Activated CD4-positive, alpha-beta T cell treated with anti-CD3 and anti-CD28 coated beads, Interleukin-2, amount 10 ng/mL, durations not matched to agents 24 days and 14 days (primary cell): Measurements from ENCODE around the gene IL20. TPM values are rescaled to one million over a fixed set of nuclear protein-coding genes. Genes with fewer than 3 reads are reported as not detected.

ENCODE experiments used
- DNase-seq: peaks from one replicate; pipeline ENCODE4 v3.0.0; 2022
- H3K27ac Mint-ChIP-seq: one replicate; pipeline ENCODE4 v1.8.0; 2022; ENCODE audit warnings: mild to moderate bottlenecking, mixed read lengths
- H3K27me3 Mint-ChIP-seq: one replicate; pipeline ENCODE4 v1.8.0; 2022; ENCODE audit warnings: mixed read lengths
- H3K36me3 Mint-ChIP-seq: one replicate; pipeline ENCODE4 v1.8.0; 2022; ENCODE audit warnings: low read depth, mild to moderate bottlenecking, mixed read lengths
- H3K4me1 Mint-ChIP-seq: one replicate; pipeline ENCODE4 v1.8.0; 2021; ENCODE audit warnings: mixed read lengths
- H3K4me3 Mint-ChIP-seq: one replicate; pipeline ENCODE4 v1.8.0; 2022; ENCODE audit warnings: mild to moderate bottlenecking, moderate library complexity, mixed read lengths
- H3K9me3 Mint-ChIP-seq: one replicate; pipeline ENCODE4 v1.8.0; 2021; ENCODE audit warnings: mixed read lengths
- intact Hi-C: fragments of 100-400 bp; cut with micrococcal nuclease; formaldehyde crosslinking; loops from one replicate; pipeline ENCODE4 v1.15.1; 2023
- total RNA-seq: library from RNA; stranded (reverse); gene quantifications from 2 replicates; pipeline ENCODE4 v1.2.3, GENCODE V29; 2022

The IL20 gene
- total RNA-seq, 1 donor from 2014 or later, result not detected

DNA sequence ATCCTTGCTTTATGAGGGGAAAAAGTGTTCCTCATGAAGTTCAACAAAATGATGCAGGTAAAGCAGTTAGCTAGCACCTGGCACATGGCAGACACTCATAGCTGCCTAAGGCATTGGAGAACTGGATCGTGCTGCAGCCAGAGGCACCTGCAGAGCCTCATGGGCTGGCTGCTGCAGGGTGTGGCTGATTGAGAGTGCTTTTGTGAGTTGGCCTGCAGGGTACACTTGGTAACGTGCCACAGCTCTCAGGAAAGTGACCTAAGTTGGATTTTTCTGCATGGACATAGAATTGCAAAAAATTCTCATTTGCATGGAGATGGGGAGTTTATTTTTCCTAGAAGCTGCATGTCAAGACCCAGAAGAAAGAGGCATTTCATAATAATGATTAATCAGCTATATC is 31.6 kb upstream of the IL20 start:
- H3K27ac Mint-ChIP-seq, result no peak overlapping the region
- H3K27me3 Mint-ChIP-seq, result peaks cover 37% of the 10 kb centered on the region
- H3K4me3 Mint-ChIP-seq, result no peak overlapping the region
- no peaks in the 10 kb centered on the region for H3K9me3 Mint-ChIP-seq
- intact Hi-C loops, result no loop called here
- H3K36me3 Mint-ChIP-seq, result no peaks in the 10 kb centered on the region
- peaks cover 34% of the 10 kb centered on the region for H3K4me1 Mint-ChIP-seq
- DNase-seq, result no peak

DNA sequence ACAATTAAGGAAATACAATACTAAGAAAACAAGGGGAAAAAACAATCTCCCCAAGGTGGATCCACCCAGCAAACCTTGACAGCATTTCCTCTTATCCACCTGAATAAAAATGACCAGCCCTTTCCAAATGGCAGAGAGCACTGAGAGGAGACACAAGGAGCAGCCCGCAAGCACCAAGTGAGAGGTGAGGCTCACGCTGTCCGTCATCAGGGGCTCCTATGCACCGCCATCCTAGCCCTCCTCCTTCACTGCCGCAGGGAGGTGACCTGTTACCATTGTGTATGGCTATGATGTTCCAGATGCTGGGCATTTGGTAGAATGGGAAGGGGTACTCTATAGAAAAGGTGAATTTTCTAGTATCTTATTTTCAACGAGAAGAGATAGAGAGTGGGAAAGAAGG is 31.2 kb upstream of the IL20 start:
- Mint-ChIP-seq H3K4me1 (peaks cover 29% of the 10 kb centered on the region), H3K27ac (no peak overlapping the region), H3K27me3 (peaks cover 39% of the 10 kb centered on the region), H3K36me3 (no peaks in the 10 kb centered on the region), H3K4me3 (no peak overlapping the region), H3K9me3 (no peaks in the 10 kb centered on the region)
- intact Hi-C loops, result no loop called here
- DNase-seq, result no peak

DNA sequence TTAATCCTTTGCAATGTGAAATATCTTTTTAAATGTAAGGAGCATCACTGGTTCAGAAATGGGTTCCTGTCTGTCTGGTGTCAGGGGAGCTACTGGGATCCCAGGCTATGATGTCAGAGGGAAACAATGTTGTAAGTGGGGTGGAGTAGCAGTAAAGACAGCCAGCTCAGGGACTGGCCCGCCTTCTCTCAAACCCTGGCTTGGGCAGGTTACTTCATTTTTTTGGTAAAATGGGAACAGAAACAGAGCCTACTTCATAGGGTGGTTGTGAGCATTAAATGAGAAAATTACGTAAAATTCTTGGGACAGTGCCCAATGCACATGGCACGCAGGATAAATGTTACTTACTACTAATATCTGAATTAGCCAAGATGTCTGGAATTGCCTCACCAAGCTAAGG is 30.7 kb upstream of the IL20 start:
- intact Hi-C loops, result no loop called here
- no peak for DNase-seq
- no peak overlapping the region for H3K4me3 Mint-ChIP-seq
- no peak overlapping the region for H3K27ac Mint-ChIP-seq
- no peaks in the 10 kb centered on the region for H3K9me3 Mint-ChIP-seq
- H3K4me1 Mint-ChIP-seq, result peaks cover 25% of the 10 kb centered on the region
- H3K36me3 Mint-ChIP-seq, result no peaks in the 10 kb centered on the region
- peaks cover 42% of the 10 kb centered on the region for H3K27me3 Mint-ChIP-seq

DNA sequence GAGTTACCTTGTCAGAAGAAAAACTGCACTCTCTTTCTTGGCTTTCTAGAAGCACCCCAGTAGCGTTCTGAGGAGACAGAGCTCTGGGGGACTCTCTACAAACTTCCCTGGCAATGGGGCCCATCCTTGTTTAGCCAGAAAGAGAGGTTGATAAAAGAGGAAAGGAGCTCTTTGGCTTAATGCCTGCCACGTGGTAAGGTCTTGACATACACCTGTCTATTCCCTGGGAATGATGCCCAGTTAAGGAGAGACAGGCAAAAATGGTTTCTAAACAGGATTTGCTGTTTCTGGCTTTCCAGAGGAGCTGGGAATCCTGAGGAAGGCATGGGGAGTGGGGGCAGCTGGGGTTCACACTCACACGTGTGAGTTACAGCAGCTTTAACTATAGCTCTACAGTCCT is 30.2 kb upstream of the IL20 start:
- Mint-ChIP-seq H3K9me3 (no peaks in the 10 kb centered on the region), H3K4me1 (peaks cover 20% of the 10 kb centered on the region), H3K27me3 (peaks cover 42% of the 10 kb centered on the region), H3K4me3 (no peak overlapping the region), H3K27ac (no peak overlapping the region), H3K36me3 (no peaks in the 10 kb centered on the region)
- DNase-seq, result no peak
- intact Hi-C loops, result no loop called here

DNA sequence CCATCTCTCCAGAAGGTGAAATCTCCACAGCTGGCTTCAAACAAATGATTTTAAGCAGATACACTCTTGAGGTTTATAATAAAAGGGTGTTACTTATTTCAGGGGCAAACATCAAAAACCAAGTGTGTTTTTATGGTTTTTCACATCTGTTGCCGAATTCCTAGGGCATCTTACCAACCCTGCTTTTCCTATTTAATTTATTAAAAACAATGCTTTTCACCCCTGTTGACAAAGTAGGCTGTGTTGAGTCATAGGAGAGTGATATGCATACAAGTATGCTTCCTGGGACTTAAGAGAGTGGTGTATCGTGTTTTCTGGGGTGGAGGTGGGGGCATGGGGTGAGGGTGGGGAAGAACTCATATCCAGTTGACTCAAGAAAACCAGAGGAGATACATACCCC is 29.3 kb upstream of the IL20 start:
- no peaks in the 10 kb centered on the region for H3K36me3 Mint-ChIP-seq
- H3K27me3 Mint-ChIP-seq, result peaks cover 44% of the 10 kb centered on the region
- intact Hi-C loops, result no loop called here
- H3K27ac Mint-ChIP-seq, result no peak overlapping the region
- no peak overlapping the region for H3K4me3 Mint-ChIP-seq
- peaks cover 22% of the 10 kb centered on the region for H3K4me1 Mint-ChIP-seq
- DNase-seq, result no peak
- no peaks in the 10 kb centered on the region for H3K9me3 Mint-ChIP-seq

DNA sequence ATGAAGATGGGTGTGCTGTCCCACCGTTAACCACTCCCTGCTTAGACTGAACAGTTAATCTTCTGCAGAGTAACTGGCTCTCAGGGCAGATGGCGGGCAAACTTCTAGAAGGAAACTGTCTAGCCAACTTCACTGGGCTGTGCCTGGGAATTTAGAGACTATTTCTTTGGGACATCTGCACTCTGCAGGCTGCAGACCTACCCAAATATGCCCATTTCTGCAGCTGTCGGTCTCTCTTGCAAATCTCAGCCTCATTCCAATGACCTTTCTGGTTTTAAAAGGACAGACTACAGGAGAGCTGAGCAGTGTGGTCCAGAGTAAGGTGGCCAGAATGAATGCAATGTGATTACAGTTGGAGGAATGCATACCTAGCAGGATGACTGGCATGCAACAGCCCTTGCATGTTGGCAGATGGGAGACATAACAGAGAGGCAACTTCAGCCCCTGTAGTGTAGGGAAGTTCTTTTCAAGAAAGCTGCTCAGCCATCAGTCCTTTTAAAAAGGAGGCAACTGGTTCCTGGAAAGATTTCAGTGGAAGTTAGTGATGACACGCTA is 26.3 kb upstream of the IL20 start:
- intact Hi-C loops, result no loop called here

DNA sequence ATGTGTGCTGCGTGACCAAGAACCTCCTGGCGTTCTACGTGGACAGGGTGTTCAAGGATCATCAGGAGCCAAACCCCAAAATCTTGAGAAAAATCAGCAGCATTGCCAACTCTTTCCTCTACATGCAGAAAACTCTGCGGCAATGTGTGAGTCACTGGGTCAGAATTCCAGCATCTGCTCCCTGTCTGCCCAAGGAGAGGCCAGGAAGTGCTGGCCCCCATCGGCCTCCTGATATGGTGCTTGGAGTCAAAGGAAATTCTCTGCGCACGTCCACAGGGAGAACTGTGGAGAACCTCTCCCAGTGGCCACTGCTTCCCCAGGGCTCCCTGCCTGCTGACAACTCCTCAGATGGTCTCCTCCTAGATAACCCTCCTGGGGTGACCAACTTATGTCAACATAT is 25.6 kb upstream of the IL20 start:
- DNase-seq, result no peak
- H3K9me3 Mint-ChIP-seq, result no peaks in the 10 kb centered on the region
- H3K27ac Mint-ChIP-seq, result no peak overlapping the region
- H3K4me1 Mint-ChIP-seq, result peaks cover 8% of the 10 kb centered on the region
- H3K36me3 Mint-ChIP-seq, result no peaks in the 10 kb centered on the region
- intact Hi-C loops, result no loop called here
- peaks cover 36% of the 10 kb centered on the region for H3K27me3 Mint-ChIP-seq
- no peak overlapping the region for H3K4me3 Mint-ChIP-seq

More for the DNA sequence above, 26.3 kb upstream of the IL20 start:
- no peak overlapping the region for H3K27ac Mint-ChIP-seq
- no peaks in the 10 kb centered on the region for H3K36me3 Mint-ChIP-seq
- H3K4me3 Mint-ChIP-seq, result no peak overlapping the region
- H3K4me1 Mint-ChIP-seq, result peaks cover 8% of the 10 kb centered on the region
- H3K27me3 Mint-ChIP-seq, result peaks cover 41% of the 10 kb centered on the region
- no peaks in the 10 kb centered on the region for H3K9me3 Mint-ChIP-seq
- DNase-seq, result no peak

DNA sequence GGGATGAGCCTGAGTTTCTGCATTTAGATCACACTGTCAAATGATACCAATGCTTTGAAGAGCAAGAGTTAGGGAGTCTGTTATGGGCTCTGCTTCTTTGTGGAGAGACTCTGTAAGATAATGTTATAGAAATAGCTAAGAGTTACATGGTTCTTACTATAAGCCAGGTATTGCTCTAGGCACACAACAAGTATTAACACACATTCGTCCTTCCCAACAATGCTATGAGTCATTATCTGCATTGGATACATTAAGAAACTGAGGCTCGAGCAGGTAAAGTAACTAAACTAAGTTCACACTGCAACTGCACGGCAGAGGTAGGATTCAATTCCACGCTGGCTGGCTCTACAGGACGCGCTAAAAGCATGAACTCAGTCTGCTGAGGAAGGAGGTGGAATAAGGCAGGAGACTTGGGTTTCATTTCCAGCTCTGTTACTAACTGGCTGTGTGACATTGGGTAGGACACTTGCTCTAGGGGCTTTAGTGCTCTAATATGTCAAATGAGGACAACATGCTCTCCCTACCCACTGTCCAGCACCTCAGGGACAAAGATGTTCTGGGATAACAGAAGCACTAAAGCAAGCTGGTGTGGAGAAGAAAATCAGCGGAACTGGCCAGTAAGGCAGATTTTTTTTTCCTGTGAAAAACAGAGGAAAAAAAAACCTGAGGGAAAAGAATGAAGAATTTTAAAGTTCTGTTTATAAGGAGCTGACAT is 23.7 kb upstream of the IL20 start:
- Mint-ChIP-seq H3K36me3 (no peaks in the 10 kb centered on the region), H3K4me1 (peaks cover 10% of the 10 kb centered on the region), H3K4me3 (no peak overlapping the region), H3K9me3 (no peaks in the 10 kb centered on the region), H3K27ac (no peak overlapping the region), H3K27me3 (peaks cover 31% of the 10 kb centered on the region)
- DNase-seq, result no peak
- intact Hi-C loops, result no loop called here

DNA sequence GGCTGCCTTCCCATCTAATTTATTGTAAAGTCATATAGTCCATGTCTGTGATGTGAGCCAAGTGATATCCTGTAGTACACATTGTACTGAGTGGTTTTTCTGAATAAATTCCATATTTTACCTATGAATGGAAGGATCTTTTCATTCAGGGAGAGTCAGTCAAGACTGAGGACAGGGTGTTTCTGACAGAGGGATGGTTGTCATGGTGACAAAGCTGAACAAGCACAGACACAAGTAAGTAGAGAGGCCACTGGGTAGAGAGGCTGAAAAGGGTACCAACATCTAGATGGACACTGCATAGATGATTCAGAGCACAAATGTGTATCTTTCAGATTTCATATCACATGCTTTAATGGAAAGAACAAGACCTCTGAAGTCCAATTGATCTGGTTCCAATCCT is 22.6 kb upstream of the IL20 start:
- Mint-ChIP-seq H3K27me3 (peaks cover 22% of the 10 kb centered on the region), H3K4me1 (peaks cover 10% of the 10 kb centered on the region), H3K9me3 (no peaks in the 10 kb centered on the region), H3K4me3 (no peak overlapping the region), H3K36me3 (no peaks in the 10 kb centered on the region), H3K27ac (no peak overlapping the region)
- no peak for DNase-seq
- intact Hi-C loops, result no loop called here

DNA sequence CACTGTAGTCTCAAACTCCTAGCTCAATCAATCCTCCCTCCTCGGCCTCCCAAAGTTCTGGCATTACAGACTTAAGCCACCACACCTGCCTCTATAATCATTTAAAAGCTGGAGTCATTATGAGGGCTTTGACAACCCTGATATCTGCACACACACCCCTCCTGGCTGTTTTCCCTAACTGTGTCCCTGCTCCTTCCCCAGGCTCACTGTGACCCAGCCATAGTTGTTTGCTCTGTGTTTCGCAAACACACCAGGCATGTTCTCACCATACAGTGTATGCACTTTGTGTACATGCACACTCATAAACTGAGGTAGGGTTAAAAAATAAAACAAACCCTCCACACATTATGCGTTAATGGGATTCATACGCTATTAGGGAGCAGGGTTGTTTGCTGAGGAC is 21.8 kb upstream of the IL20 start:
- Mint-ChIP-seq H3K4me1 (peaks cover 10% of the 10 kb centered on the region), H3K36me3 (no peaks in the 10 kb centered on the region), H3K9me3 (no peaks in the 10 kb centered on the region), H3K27me3 (peaks cover 20% of the 10 kb centered on the region), H3K27ac (no peak overlapping the region), H3K4me3 (no peak overlapping the region)
- no peak for DNase-seq
- intact Hi-C loops, result no loop called here

DNA sequence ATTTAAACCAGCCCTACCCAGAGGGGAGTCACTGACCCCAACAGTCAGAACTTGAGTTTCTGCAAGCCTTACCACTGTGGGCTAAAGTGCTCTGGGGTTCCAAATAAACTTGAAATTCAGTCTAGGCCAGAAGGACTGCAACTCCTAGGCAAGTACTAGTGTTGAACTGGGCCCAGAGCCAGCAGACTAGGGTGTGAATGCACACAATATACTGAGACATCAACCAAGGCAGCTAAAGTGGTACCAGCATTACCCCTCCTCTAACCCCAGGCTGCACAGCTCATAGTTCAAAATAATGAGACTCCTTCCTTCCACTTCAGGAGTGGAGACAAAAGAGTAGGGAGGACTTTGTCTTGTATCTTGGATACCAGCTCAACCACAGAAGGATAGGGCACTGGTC is 18.9 kb upstream of the IL20 start:
- no peak for DNase-seq
- H3K27me3 Mint-ChIP-seq, result peaks cover 31% of the 10 kb centered on the region
- H3K4me1 Mint-ChIP-seq, result peaks cover 2% of the 10 kb centered on the region
- intact Hi-C loops, result no loop called here
- peaks cover 4% of the 10 kb centered on the region for H3K9me3 Mint-ChIP-seq
- no peak overlapping the region for H3K4me3 Mint-ChIP-seq
- H3K36me3 Mint-ChIP-seq, result no peaks in the 10 kb centered on the region
- no peak overlapping the region for H3K27ac Mint-ChIP-seq

DNA sequence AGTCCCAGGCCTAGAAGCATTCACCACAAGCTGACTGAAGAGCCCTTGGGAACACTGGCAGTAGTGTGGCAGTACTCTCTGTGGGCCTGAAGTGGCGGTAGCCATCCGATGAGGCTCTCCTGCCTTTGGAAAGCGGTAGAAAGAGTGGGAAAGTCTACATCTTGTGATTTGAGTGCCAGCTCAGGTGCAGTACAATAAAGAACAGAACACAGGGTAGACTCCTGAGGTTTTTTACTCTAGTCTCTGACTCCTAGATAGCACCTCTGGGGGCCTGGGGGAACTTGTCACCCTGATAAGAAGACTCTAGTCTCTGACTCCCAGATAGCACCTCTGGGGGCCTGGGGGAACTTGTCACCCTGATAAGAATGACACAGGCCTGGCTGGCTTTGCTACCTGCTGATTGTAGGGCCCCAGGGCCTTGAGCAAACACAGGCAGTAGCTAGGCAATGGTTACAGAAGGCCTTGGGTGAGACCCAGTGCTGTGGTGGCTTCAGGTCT is 18.0 kb upstream of the IL20 start:
- no peaks in the 10 kb centered on the region for H3K36me3 Mint-ChIP-seq
- intact Hi-C loops, result no loop called here
- peaks cover 38% of the 10 kb centered on the region for H3K27me3 Mint-ChIP-seq
- peaks cover 2% of the 10 kb centered on the region for H3K4me1 Mint-ChIP-seq
- peaks cover 8% of the 10 kb centered on the region for H3K9me3 Mint-ChIP-seq
- no peak overlapping the region for H3K27ac Mint-ChIP-seq
- H3K4me3 Mint-ChIP-seq, result no peak overlapping the region
- no peak for DNase-seq

DNA sequence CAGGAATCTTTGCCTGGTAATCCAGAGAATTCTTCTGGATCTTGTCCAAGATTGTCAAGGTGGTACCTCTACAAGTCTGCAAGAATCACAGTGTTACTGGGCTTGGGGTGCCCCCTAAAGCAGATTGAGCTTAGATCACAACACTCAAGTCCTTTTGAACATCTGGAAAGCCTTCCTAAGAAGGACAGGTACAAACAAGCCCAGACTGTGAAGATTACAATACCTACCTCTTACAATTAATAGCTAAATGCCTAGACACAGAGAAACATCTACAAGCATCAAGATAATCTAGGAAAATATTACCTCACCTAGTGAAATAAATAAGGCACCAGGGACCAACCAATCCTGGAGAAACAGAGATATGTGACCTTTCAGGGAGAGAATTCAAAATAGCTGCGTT is 17.5 kb upstream of the IL20 start:
- Mint-ChIP-seq H3K9me3 (peaks cover 14% of the 10 kb centered on the region), H3K36me3 (no peaks in the 10 kb centered on the region), H3K4me3 (no peak overlapping the region), H3K27me3 (peaks cover 44% of the 10 kb centered on the region), H3K4me1 (peaks cover 2% of the 10 kb centered on the region), H3K27ac (no peak overlapping the region)
- intact Hi-C loops, result no loop called here
- no peak for DNase-seq

DNA sequence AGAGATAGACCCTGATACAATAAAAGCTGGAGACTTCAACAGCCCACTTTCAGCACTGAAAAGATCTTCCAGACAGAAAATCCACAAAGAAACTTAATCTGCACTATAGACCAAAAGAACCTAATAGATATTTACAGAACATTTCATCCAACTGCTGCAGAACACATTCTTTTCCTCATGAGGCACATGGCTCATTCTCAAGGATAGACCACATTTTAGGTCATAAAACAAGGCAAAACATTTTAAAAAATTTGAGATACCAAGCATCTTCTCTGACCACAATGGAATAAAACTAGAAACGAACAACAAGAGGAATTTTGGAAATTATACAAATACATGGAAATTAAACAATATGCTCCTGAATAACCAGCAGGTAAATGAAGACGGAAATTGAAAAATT is 15.0 kb upstream of the IL20 start:
- H3K4me3 Mint-ChIP-seq, result no peak overlapping the region
- DNase-seq, result no peak
- peaks cover under 1% of the 10 kb centered on the region for H3K4me1 Mint-ChIP-seq
- peaks cover 50% of the 10 kb centered on the region for H3K27me3 Mint-ChIP-seq
- H3K27ac Mint-ChIP-seq, result no peak overlapping the region
- intact Hi-C loops, result no loop called here
- H3K36me3 Mint-ChIP-seq, result no peaks in the 10 kb centered on the region
- H3K9me3 Mint-ChIP-seq, result peaks cover 20% of the 10 kb centered on the region
